PC-3 (cell line): Measurements from ENCODE around the gene TNFSF9. TPM values are rescaled to one million over a fixed set of nuclear protein-coding genes. Genes with fewer than 3 reads are reported as not detected.

ENCODE experiments used
- ATAC-seq: fragments of 200-7000 bp; cut with Tn5 transposase; 2 replicates; pipeline ENCODE4 v1.9.1; 2020; ENCODE audit warnings: mild to moderate bottlenecking, moderate library complexity
- BruUV-seq: library from RNA; stranded (reverse); fragments of 400-500 nt; replicated peaks from 2 replicates; lab custom pipeline; 2021; lab: Mats Ljungman, UMichigan
- CTCF ChIA-PET: fragments of 300-600 bp; sonication (Branson Sonifier 250); formaldehyde crosslinking; loops from one replicate; lab custom pipeline; 2022; ENCODE audit warnings: antibody characterized with exemption; lab: Charles Lee
- POLR2A ChIA-PET: fragments of 300-600 bp; sonication (Branson Sonifier 250); formaldehyde crosslinking; loops from one replicate; lab custom pipeline; 2022; ENCODE audit warnings: antibody characterized with exemption; ENCODE audit not compliant: unreplicated experiment; lab: Charles Lee
- DNase-seq: peaks from one replicate; pipeline ENCODE4 v3.0.0-alpha.2; 2015
- H2AFZ ChIP-seq: fragments of 300-600 bp; sonication (generic); 2 replicates; pipeline ENCODE4 v1.6.0; 2016; ENCODE audit warnings: antibody characterized with exemption, low read length
- H3F3A ChIP-seq: fragments of 300-600 bp; sonication (generic); one replicate; pipeline ENCODE4 v1.6.0; 2017; ENCODE audit warnings: antibody characterized with exemption, low read length, control low read depth, mild to moderate bottlenecking; ENCODE audit not compliant: unreplicated experiment
- H3K27ac ChIP-seq: fragments of 300-600 bp; sonication (generic); 2 replicates; pipeline ENCODE4 v1.5.1; 2016; ENCODE audit warnings: mild to moderate bottlenecking, low read length
- H3K27me3 ChIP-seq: fragments of 300-600 bp; sonication (generic); 2 replicates; pipeline ENCODE4 v1.6.1; 2016; ENCODE audit warnings: low read length, mixed read lengths
- H3K36me3 ChIP-seq: fragments of 300-600 bp; sonication (generic); 2 replicates; pipeline ENCODE4 v1.6.1; 2016; ENCODE audit warnings: low read depth, mixed run types, low read length, mixed read lengths
- H3K4me1 ChIP-seq: fragments of 300-600 bp; sonication (generic); 2 replicates; pipeline ENCODE4 v1.5.1; 2016; ENCODE audit warnings: low read length; ENCODE audit not compliant: insufficient read depth
- H3K4me2 ChIP-seq: fragments of 300-600 bp; sonication (generic); 2 replicates; pipeline ENCODE4 v1.6.0; 2016; ENCODE audit warnings: low read length
- H3K4me3 ChIP-seq: fragments of 300-600 bp; sonication (generic); 2 replicates; pipeline ENCODE4 v1.5.1; 2016; ENCODE audit warnings: mild to moderate bottlenecking, low read length, mixed read lengths
- H3K79me2 ChIP-seq: fragments of 300-600 bp; sonication (generic); 2 replicates; pipeline ENCODE4 v1.6.1; 2017; ENCODE audit warnings: low read length, mixed read lengths
- H3K9ac ChIP-seq: fragments of 300-600 bp; sonication (generic); 2 replicates; pipeline ENCODE4 v1.6.0; 2016; ENCODE audit warnings: mild to moderate bottlenecking, low read length
- H3K9me2 ChIP-seq: fragments of 300-600 bp; sonication (generic); replicated peaks from 2 replicates; pipeline ENCODE4 v1.6.1; 2016; ENCODE audit warnings: mixed run types, low read length, mixed read lengths
- H3K9me3 ChIP-seq: fragments of 300-600 bp; sonication (generic); 2 replicates; pipeline ENCODE4 v1.6.1; 2016; ENCODE audit warnings: low read length, mixed read lengths
- H4K20me1 ChIP-seq: fragments of 300-600 bp; sonication (generic); 2 replicates; pipeline ENCODE4 v1.6.1; 2016; ENCODE audit warnings: low read length, mixed read lengths
- EZH2 ChIP-seq: fragments of 300-600 bp; sonication (generic); IDR thresholded peaks from one replicate; pipeline ENCODE4 v1.6.1; 2017; ENCODE audit warnings: antibody characterized with exemption, mild to moderate bottlenecking, low read length; ENCODE audit not compliant: unreplicated experiment
- EZH2phosphoT487 ChIP-seq: fragments of 300-600 bp; sonication (generic); IDR thresholded peaks from 2 replicates; pipeline ENCODE4 v1.6.1; 2018; ENCODE audit warnings: mild to moderate bottlenecking, antibody characterized with exemption, low read length, borderline replicate concordance
- intact Hi-C: fragments of 100-400 bp; cut with micrococcal nuclease; formaldehyde crosslinking; loops from 2 replicates; pipeline ENCODE4 v1.9.0; 2023
- total RNA-seq: library from RNA; depleted of rRNA; stranded (reverse); fragments of >200 nt; gene quantifications from 2 replicates; pipeline ENCODE4 v1.2.3, GENCODE V29; 2014
- TF ChIP-seq, protein P1 (sequence below): fragments of 300-600 bp; sonication (generic); conservative IDR thresholded peaks from 2 replicates; pipeline ENCODE4 v1.5.1; 2017; ENCODE audit warnings: antibody characterized with exemption, low read depth, mild to moderate bottlenecking, low read length

The TNFSF9 gene
- total RNA-seq, 1 experiment from 2014 or later = 9.6 TPM

DNA sequence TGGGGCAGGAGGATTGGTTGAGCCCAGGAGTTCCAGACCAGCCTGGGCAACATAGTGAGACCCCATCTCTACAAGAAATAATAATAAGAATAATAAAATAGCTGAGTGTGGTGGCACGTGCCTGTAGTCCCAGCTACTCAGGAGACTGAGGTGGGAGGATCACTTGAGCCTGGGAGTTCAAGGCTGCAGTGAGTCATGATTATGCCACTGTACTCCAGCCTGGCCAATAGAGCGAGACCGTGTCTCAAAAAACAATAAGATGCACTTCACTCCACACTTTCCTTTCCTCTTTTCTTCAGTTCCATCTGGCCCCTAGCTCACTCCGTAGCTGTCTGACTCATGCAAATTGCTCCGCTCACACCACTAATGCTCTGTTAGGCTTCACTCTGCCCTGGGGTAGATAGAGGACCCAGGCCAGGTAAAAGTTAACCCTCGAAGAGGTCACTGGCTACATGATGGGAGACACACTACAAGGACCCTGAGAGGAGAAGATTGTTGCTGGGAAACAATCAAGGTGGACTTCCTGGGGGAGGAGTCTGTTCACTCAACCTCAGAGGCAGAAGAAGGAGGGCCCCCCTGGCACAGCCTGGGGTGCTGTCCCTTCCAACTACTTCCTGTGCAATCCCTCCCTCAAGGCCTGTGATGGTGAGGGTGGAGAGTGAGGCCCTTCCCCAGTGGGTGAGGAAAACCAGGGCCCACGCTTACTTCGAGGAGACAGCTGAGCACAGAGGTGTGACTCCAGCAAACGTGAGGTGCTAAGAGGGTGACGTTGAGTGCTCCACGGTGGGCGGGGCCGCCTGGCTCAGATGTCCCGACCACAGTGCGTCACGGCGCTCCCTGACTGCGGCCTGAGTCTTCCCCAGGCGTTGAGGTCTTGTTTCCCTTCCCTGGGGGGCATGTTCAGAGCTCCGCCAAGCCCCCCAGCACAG is 8.8 kb upstream of the TNFSF9 start:
- no peak overlapping the region for H3K27ac ChIP-seq
- no peak overlapping the region for H3K4me3 ChIP-seq
- no TSS peak for BruUV-seq
- H4K20me1 ChIP-seq = no peaks in the 10 kb centered on the region
- no peak overlapping the region for H2AFZ ChIP-seq
- H3K36me3 ChIP-seq = no peaks in the 10 kb centered on the region
- H3K9ac ChIP-seq = no peak overlapping the region
- H3K9me3 ChIP-seq = no peaks in the 10 kb centered on the region
- no peaks in the 10 kb centered on the region for H3F3A ChIP-seq
- no peak for DNase-seq
- no peak for TF ChIP-seq EZH2
- TF ChIP-seq, protein P1, sequence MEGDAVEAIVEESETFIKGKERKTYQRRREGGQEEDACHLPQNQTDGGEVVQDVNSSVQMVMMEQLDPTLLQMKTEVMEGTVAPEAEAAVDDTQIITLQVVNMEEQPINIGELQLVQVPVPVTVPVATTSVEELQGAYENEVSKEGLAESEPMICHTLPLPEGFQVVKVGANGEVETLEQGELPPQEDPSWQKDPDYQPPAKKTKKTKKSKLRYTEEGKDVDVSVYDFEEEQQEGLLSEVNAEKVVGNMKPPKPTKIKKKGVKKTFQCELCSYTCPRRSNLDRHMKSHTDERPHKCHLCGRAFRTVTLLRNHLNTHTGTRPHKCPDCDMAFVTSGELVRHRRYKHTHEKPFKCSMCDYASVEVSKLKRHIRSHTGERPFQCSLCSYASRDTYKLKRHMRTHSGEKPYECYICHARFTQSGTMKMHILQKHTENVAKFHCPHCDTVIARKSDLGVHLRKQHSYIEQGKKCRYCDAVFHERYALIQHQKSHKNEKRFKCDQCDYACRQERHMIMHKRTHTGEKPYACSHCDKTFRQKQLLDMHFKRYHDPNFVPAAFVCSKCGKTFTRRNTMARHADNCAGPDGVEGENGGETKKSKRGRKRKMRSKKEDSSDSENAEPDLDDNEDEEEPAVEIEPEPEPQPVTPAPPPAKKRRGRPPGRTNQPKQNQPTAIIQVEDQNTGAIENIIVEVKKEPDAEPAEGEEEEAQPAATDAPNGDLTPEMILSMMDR = no peak
- TF ChIP-seq EZH2phosphoT487 = no peak
- no peaks in the 10 kb centered on the region for H3K9me2 ChIP-seq
- POLR2A ChIA-PET = interaction anchor here (0.6 kb wide), 1 partner anchor 1350 kb away, joined by 7 read pairs; no protein-coding TSS in a partner anchor
- H3K4me1 ChIP-seq = peaks cover 15% of the 10 kb centered on the region
- no peaks in the 10 kb centered on the region for H3K79me2 ChIP-seq
- intact Hi-C loops = no loop called here
- ATAC-seq = no peak
- CTCF ChIA-PET = no interaction called here
- no peaks in the 10 kb centered on the region for H3K27me3 ChIP-seq
- no peak overlapping the region for H3K4me2 ChIP-seq

DNA sequence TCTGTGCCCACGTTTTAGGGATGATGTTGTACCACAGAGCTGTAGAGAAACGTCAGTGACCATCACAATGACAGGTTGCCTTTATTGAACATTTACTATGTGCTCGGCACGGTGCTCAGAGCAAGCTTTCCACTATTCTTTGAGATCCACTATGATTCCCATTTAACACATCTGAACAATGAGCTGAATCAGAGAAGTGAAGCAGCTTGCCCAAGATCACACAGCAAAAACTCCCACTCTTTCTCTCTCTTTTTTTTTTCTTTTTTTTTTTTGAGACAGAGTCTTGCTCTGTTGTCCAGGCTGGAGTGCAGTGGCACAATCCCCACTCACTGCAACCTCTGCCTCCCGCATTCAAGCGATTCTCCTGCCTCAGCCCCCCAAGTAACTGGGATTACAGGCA is 8.1 kb upstream of the TNFSF9 start:
- BruUV-seq = no TSS peak
- Histone ChIP-seq H3F3A (no peaks in the 10 kb centered on the region), H4K20me1 (no peaks in the 10 kb centered on the region), H2AFZ (no peak overlapping the region), H3K9ac (no peak overlapping the region), H3K27ac (no peak overlapping the region), H3K4me2 (no peak overlapping the region), H3K4me1 (peaks cover 15% of the 10 kb centered on the region), H3K4me3 (no peak overlapping the region), H3K79me2 (no peaks in the 10 kb centered on the region), H3K27me3 (no peaks in the 10 kb centered on the region), H3K36me3 (no peaks in the 10 kb centered on the region), H3K9me2 (no peaks in the 10 kb centered on the region), H3K9me3 (no peaks in the 10 kb centered on the region)
- TF ChIP-seq, protein P1 = no peak
- TF ChIP-seq EZH2phosphoT487 (no peak), EZH2 (no peak)
- no peak for ATAC-seq
- intact Hi-C loops = no loop called here
- no peak for DNase-seq
- CTCF ChIA-PET = no interaction called here
- POLR2A ChIA-PET = no interaction called here

DNA sequence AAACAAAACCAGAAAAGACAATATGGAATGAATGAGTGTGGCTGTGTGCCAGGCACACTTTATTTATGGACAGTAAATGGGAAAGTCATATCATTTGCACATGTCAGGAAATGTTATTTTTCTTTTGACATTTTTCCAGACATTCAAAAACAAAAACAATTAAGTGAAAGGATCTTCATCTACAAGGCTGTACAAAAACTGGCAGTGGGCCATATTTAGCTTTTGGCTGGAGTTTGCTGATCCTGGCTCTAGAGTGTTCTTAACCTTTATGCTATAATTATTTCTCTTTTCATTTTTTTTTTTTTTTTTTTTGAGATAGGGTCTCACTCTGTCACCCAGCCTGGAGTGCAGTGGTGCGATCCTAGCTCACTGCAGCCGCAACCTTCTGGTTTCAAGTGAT is 6.5 kb upstream of the TNFSF9 start:
- Histone ChIP-seq H3F3A (no peaks in the 10 kb centered on the region), H3K4me1 (peaks cover 4% of the 10 kb centered on the region; the same call in 1 of the 2 replicates), H2AFZ (no peak overlapping the region), H3K36me3 (no peaks in the 10 kb centered on the region), H3K9me3 (no peaks in the 10 kb centered on the region), H3K4me2 (no peak overlapping the region), H4K20me1 (no peaks in the 10 kb centered on the region), H3K4me3 (no peak overlapping the region), H3K27ac (no peak overlapping the region), H3K9ac (no peak overlapping the region), H3K79me2 (no peaks in the 10 kb centered on the region), H3K27me3 (no peaks in the 10 kb centered on the region), H3K9me2 (no peaks in the 10 kb centered on the region)
- ATAC-seq = no peak
- no peak for DNase-seq
- intact Hi-C loops = no loop called here
- no TSS peak for BruUV-seq
- POLR2A ChIA-PET = interaction anchor here (0.6 kb wide), 1 partner anchor 27 kb away, joined by 9 read pairs; no protein-coding TSS in a partner anchor
- CTCF ChIA-PET = interaction anchor here (0.6 kb wide), 1 partner anchor 488 kb away, joined by 5 read pairs; no protein-coding TSS in a partner anchor
- no peak for TF ChIP-seq EZH2
- TF ChIP-seq EZH2phosphoT487 = no peak
- TF ChIP-seq, protein P1 = no peak
